HG03354 (cell line): ENCODE measurements around the gene CRELD2.
"Not testable (repeated sequence)": the region's sequence is repeated elsewhere in the genome, so short reads cannot be mapped to it uniquely, and the experiment has no call there.

ENCODE experiments used
- ATAC-seq: cut with Tn5 transposase; IDR thresholded peaks from one replicate; pipeline ENCODE4 v1.9.1; 2021; ENCODE audit warnings: mild to moderate bottlenecking; ENCODE audit not compliant: unreplicated experiment, poor library complexity, severe bottlenecking

CRELD2 gene

GRCh38 chr22:49941507-49942316 lies 23.3 kb downstream of the CRELD2 start:
- no peak for ATAC-seq

- no peak for ATAC-seq
Observed at GRCh38 chr22:49942565-49943404, 24.4 kb downstream of the CRELD2 start.

GRCh38 chr22:49943405-49943765 lies 25.0 kb downstream of the CRELD2 start:
- ATAC-seq: no peak

- ATAC-seq: no peak
Observed at GRCh38 chr22:49943771-49944398, 25.5 kb downstream of the CRELD2 start.

GRCh38 chr22:49944399-49944891 lies 26.0 kb downstream of the CRELD2 start:
- ATAC-seq: no peak

GRCh38 chr22:49945042-49945794 lies 26.8 kb downstream of the CRELD2 start:
- ATAC-seq: not testable (repeated sequence)

- ATAC-seq: no peak
Observed at GRCh38 chr22:49946612-49947295, 28.3 kb downstream of the CRELD2 start.

- no peak for ATAC-seq
Observed at GRCh38 chr22:49947296-49947622, 28.8 kb downstream of the CRELD2 start.

- no peak for ATAC-seq
Observed at GRCh38 chr22:49948116-49948957, 29.9 kb downstream of the CRELD2 start.

GRCh38 chr22:49948958-49949913 lies 30.8 kb downstream of the CRELD2 start:
- no peak for ATAC-seq

- ATAC-seq: no peak
Observed at GRCh38 chr22:49949914-49950292, 31.5 kb downstream of the CRELD2 start.

- no peak for ATAC-seq
Observed at GRCh38 chr22:49950396-49950994, 32.1 kb downstream of the CRELD2 start.

GRCh38 chr22:49951000-49951677 lies 32.7 kb downstream of the CRELD2 start:
- ATAC-seq: no peak

GRCh38 chr22:49951678-49951985 lies 33.2 kb downstream of the CRELD2 start:
- no peak for ATAC-seq

- ATAC-seq: no peak
Observed at GRCh38 chr22:49951986-49952896, 33.8 kb downstream of the CRELD2 start.
